ENCODE data around the gene RIN3.

Gene RIN3

DNA sequence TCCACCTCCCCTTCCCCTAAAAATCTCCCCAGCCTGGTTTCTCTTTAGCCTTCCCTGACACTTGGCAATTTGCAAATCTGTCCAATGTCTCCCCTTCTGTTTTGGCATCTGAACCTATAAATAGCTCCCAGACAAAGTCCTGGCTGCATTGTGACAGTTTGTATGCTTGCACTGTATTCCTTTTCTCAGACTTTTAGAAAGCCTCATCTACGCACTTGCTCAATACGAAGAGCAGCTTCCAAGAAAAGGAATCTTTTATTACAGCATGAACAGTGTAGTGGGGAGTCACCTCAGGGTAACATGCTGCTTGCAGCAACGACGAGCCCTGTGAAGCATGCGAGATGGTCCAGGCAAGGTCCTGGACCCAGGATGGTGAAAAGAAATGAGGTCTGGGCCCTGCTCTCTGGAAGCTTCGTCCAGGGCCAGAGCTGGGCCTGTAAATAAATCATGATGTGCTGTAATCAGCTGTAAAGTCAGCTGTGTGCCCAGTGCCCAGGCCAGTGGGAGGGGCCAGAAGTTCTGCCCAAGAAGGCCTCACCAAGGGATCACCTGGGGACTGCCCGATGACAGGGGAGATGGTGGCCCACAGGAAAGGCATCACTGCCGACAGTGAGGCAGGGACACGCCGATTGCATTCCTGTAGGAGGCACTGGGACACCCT lies 88.3 kb downstream of the RIN3 start:
- DNase-seq: no peak

GRCh38 chr14:92603309-92604242 lies 90.0 kb downstream of the RIN3 start:
- DNase-seq: peak; percentile 41

DNA sequence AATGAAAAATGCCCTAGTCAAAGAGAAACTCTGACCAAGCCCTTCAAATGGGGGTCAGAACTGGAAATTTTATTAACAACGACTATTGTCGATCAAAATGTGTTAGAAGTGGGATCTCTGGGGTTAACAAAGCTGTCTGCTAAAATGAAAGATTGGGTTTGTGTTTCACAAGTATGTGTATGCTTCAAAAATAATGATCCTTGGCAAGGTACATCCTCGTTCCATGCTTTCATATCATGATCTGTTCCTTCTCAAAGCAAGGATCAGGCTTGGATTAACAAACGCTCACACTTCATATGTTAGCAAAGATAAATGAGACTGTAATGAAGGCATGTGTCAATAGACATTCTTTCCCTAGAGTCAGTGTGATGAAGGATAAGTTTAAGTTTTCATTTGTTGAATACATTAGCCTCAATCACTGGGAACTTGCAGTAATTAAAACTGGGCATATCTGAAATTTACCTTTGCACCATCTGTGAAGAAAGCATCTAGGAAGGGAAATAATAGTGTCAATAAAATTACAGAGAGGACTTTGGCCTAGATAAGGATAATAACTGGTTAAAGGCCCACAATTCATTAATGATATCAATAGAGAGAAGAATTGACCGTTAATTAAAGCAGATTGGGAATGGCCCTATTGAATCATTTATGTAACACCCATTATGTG lies 91.8 kb downstream of the RIN3 start:
- DNase-seq: no peak

DNA sequence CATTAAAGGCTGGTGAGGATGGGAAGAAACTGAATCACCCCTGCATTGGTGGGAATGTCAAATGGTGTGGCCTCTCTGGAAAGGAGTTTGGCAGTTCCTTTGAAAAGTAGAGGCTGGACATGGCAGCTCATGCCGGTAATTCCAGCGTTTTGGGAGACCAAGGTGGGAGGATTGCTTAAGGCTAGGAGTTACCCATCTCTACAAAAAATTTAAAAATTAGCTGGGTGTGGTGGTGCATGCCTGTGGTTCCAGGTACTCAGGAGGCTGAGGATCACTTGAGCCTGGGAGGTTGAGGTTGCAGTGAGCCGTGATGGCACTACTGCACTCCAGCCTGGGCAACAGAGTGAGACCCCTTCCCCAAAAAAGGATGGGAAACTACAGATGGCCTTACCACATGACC lies 93.7 kb downstream of the RIN3 start:
- no peak for DNase-seq

- no peak for DNase-seq
Observed at GRCh38 chr14:92607702-92608429, 94.3 kb downstream of the RIN3 start.

DNA sequence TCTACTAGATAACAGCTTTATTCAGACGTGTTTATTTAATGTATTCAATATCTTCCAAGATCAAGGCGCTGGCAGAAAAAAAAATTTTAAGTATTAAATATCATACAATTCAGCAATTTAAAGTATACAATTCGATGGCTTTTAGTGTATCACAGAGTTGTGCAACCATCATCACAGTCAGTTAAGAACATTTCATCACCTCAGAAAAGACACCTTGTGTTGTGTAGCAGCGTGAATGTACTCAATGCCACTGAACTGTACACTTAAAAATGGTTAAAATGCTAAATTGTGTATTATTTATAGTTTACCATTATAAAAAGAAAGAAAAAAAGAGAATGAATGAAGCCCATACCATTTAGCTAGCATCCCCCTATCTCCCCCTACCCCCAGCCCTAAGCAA lies 96.4 kb downstream of the RIN3 start:
- no peak for DNase-seq

GRCh38 chr14:92610849-92611271 lies 97.3 kb downstream of the RIN3 start:
- DNase-seq: no peak

GRCh38 chr14:92613008-92613658 lies 99.6 kb downstream of the RIN3 start:
- DNase-seq: peak; percentile 65

GRCh38 chr14:92613681-92614260 lies 100.2 kb downstream of the RIN3 start:
- DNase-seq: no peak

DNA sequence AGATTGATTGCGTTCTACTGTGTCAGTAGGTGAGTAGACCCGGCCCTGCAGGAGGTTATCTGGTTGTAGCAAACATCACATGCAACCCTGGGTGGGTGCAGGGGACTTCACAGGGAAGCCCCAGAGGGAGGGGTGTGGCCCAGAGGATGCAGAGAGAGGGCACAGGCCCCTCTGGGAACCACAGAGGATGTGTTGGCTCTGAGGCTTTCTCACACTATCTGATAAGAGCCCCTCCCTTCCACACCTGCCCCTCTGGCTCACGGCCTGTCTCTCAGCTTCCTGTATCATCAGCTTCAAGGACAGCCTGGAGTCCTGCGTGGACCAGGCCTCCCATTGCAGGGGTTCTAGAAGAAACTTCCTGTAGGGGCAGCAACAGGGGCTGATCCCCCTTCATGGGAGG lies 101.9 kb downstream of the RIN3 start:
- DNase-seq: peak; percentile 58

DNA sequence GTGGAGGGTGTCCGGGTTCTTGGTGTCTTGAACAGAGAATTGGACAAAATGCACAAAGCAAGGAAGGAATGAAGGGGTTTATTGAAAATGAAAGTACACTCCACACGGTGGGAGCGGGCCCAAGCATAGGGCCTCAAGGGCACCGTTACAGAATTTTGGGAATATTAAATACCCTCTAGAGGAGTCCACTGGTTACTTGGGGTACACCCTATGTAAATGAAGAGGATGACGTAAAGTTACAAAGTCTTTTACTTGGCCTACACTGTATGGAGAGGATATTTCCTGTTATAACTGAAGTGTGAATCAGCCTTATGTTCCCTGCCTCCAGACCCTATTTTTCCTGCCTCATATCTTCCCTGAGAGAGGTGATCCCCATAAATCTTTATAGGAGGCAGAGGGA lies 102.6 kb downstream of the RIN3 start:
- DNase-seq: no peak

DNA sequence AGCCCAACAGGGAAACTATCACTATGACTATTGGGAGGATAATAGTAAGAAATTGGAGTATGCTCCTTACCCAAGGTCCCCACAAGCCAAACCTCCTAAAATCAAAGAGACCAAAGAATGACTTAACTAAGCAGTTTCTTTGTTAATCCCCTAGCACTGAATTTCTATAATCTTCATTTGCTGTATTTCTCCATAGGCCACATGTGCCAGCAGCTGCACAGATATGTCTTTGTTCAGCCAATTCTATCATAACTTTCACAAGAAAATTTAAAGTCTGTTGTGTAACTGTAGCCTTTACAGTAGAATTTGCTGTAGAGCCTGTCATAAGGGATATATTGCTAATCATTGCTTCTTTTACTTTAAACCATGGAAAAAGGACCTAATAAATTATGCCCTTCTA lies 104.0 kb downstream of the RIN3 start:
- no peak for DNase-seq

GRCh38 chr14:92619671-92620456 lies 106.3 kb downstream of the RIN3 start:
- no peak for DNase-seq

- DNase-seq: no peak
Observed at GRCh38 chr14:92622311-92622710, 108.7 kb downstream of the RIN3 start.

DNA sequence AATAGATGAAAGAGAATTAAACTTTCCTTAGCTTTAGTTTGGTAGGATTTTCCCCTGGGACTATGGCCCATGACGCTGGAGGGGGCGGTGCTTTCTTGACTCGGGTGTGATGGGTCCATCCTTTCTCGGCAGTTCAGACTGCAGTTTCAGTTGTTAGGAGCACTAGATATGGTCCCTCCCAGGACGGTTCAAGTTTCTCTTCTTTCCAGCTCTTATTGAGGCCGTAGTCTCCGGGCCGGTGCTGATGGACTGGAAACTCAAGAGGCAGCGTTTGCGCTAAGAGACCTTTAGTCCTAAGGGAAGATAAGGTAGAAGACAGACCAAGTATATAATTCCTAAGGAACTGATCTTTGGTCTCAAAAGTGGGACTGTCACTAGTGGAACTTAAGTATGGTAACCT lies 111.2 kb downstream of the RIN3 start:
- DNase-seq: no peak

DNA sequence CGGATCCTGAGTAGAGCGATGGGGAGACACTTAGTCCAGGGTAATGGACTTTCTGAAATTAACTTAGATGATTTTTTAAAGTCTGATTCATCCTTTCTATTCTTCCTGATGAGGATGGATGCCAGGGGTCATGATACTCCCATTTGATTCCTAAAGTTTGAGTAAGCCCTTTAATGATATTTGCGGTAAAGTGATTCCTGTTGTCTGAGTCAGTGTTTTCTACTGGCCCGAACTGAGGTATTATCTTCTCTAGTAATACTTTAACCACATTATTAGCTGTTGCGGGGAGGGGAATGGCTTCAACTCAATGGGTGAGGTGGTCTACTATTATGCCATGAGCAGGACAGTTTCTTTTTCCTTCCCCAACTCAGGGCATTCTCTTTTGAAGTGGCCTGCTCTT lies 111.6 kb downstream of the RIN3 start:
- no peak for DNase-seq

GRCh38 chr14:92626041-92626440 lies 112.5 kb downstream of the RIN3 start:
- DNase-seq: no peak

DNA sequence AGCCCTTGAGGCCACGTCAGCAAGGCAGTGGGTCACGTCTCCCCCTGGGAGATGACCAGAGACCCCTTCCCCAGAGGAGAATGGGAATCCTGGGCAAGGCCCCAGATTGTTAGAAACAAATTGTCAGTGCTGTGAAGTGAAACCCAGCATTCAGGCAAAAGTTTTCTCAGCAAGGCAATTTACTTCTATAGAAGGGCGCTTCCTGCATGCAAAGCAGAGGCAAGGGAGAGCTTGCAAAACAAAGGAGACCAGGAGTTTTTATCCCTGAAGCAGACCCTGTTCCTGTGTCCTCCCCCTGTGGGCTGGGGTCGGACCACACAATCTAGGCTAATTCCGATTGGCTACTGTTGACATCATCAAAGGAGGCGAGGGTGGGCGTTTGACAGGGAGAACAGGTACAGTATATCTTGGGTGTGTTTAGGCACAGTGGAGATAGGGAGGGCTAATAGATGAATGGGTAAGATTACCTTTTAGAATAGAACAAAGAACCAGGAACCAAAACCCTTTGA lies 114.2 kb downstream of the RIN3 start:
- DNase-seq: no peak

GRCh38 chr14:92628636-92629035 lies 115.1 kb downstream of the RIN3 start:
- DNase-seq: no peak

- DNase-seq: no peak
Observed at GRCh38 chr14:92630367-92630766, 116.8 kb downstream of the RIN3 start.

DNA sequence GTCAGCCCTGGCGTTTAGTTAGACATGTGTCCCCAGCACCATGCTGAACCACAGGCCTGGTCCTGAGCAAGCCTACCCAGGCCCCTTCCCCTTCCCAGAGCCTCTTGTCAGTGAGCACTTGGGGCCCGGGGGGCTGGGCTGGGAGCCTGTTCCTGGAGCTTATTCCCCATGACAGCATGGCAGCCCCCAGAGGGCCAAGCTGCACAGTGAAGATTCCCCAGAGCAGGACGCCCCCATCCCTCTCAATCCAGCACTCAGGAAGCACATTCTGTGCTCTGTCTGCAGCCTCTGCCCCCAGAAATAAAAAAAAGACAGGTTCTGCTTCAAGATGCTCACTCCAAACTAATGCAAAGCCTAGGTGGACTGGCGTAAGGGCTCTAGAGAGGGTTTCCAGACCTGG lies 117.5 kb downstream of the RIN3 start:
- DNase-seq: no peak
